ENCODE results near the gene NEGR1.

- TF ChIP-seq EP300 (IDR thresholded peaks at IDR 0.05) = no peak
- no peak for TF ChIP-seq CTCF (IDR thresholded peaks at IDR 0.05)
Observed at GRCh38 chr1:72109916-72110315, 172.4 kb downstream of the NEGR1 start.
